SK-N-SH treated with all-trans-retinoic acid at 6 μM for 48 hours (cell line): ENCODE measurements around the gene RELCH.

Experiments
- ATAC-seq: fragments of 200-7000 bp; cut with Tn5 transposase; 3 replicates; pipeline ENCODE4 v1.9.1; 2020; ENCODE audit warnings: mild to moderate bottlenecking, moderate library complexity
- ARNTL ChIP-seq: fragments of 450-650 bp; formaldehyde crosslinking; IDR thresholded peaks from 2 replicates; pipeline ENCODE4 v1.5.0; 2020; ENCODE audit warnings: low read depth, mild to moderate bottlenecking, moderate library complexity, borderline replicate concordance
- BACH2 ChIP-seq: fragments of 250-450 bp; sonication (Bioruptor Pico); IDR thresholded peaks from 2 replicates; pipeline ENCODE4 v1.9.0; 2021; ENCODE audit warnings: mild to moderate bottlenecking, borderline replicate concordance
- CSDC2 ChIP-seq: fragments of 250-450 bp; sonication (Bioruptor Pico); IDR thresholded peaks from 2 replicates; pipeline ENCODE4 v1.5.0; 2020; ENCODE audit warnings: mild to moderate bottlenecking, moderate library complexity
- ESRRG ChIP-seq: fragments of 250-450 bp; sonication (Bioruptor Pico); IDR thresholded peaks from 2 replicates; pipeline ENCODE4 v1.6.1; 2021; ENCODE audit warnings: mild to moderate bottlenecking
- GLIS3 ChIP-seq: fragments of 250-450 bp; sonication (Bioruptor Pico); IDR thresholded peaks from 2 replicates; pipeline ENCODE4 v1.5.0; 2020; ENCODE audit warnings: mild to moderate bottlenecking, moderate library complexity
- ISL1 ChIP-seq: fragments of 250-450 bp; sonication (Bioruptor Pico); IDR thresholded peaks from 2 replicates; pipeline ENCODE4 v2.1.2; 2022; ENCODE audit warnings: mild to moderate bottlenecking, moderate library complexity
- OSR1 ChIP-seq: fragments of 250-450 bp; sonication (Bioruptor Pico); IDR thresholded peaks from 2 replicates; pipeline ENCODE4 v1.8.0; 2022; ENCODE audit warnings: moderate library complexity, mild to moderate bottlenecking, inconsistent platforms
- PPARA ChIP-seq: fragments of 250-450 bp; sonication (Bioruptor Pico); IDR thresholded peaks from 2 replicates; pipeline ENCODE4 v1.5.0; 2020; ENCODE audit warnings: mild to moderate bottlenecking, borderline replicate concordance
- RARB ChIP-seq: fragments of 250-450 bp; sonication (Bioruptor Pico); IDR thresholded peaks from 2 replicates; pipeline ENCODE4 v1.8.0; 2021; ENCODE audit warnings: mild to moderate bottlenecking, moderate library complexity
- SNAI2 ChIP-seq: fragments of 250-450 bp; sonication (Bioruptor Pico); IDR thresholded peaks from 2 replicates; pipeline ENCODE4 v1.5.0; 2020; ENCODE audit warnings: mild to moderate bottlenecking, moderate library complexity
- TCF4 ChIP-seq: fragments of 250-450 bp; sonication (Bioruptor Pico); IDR thresholded peaks from 2 replicates; pipeline ENCODE4 v1.8.0; 2021; ENCODE audit warnings: mild to moderate bottlenecking, moderate library complexity, borderline replicate concordance
- TOX ChIP-seq: fragments of 250-450 bp; sonication (Bioruptor Pico); IDR thresholded peaks from 2 replicates; pipeline ENCODE4 v1.8.0; 2021; ENCODE audit warnings: mild to moderate bottlenecking, moderate library complexity, borderline replicate concordance
- ZC3H10 ChIP-seq: fragments of 250-450 bp; sonication (Bioruptor Pico); IDR thresholded peaks from 2 replicates; pipeline ENCODE4 v1.5.1; 2021; ENCODE audit warnings: mild to moderate bottlenecking, moderate library complexity
- ZFP3 ChIP-seq: fragments of 250-450 bp; sonication (Bioruptor Pico); IDR thresholded peaks from 2 replicates; pipeline ENCODE4 v1.5.0; 2020; ENCODE audit warnings: mild to moderate bottlenecking, moderate library complexity
- ZNF565 ChIP-seq: fragments of 450-650 bp; formaldehyde crosslinking; conservative IDR thresholded peaks from 2 replicates; pipeline ENCODE4 v1.5.0; 2020; ENCODE audit warnings: low read depth, mild to moderate bottlenecking, moderate library complexity
- ZNF70 ChIP-seq: fragments of 450-650 bp; formaldehyde crosslinking; IDR thresholded peaks from 2 replicates; pipeline ENCODE4 v1.5.0; 2020; ENCODE audit warnings: mild to moderate bottlenecking, moderate library complexity
- TF ChIP-seq, protein P1 (sequence below): fragments of 250-450 bp; sonication (Bioruptor Pico); IDR thresholded peaks from 2 replicates; pipeline ENCODE4 v1.5.1; 2021; ENCODE audit warnings: mild to moderate bottlenecking, moderate library complexity
- TF ChIP-seq, protein P2 (sequence below): fragments of 250-450 bp; sonication (Bioruptor Pico); IDR thresholded peaks from 2 replicates; pipeline ENCODE4 v1.8.0; 2021; ENCODE audit warnings: low read depth, mild to moderate bottlenecking, moderate library complexity, borderline replicate concordance
- TF ChIP-seq, protein P3 (sequence below): fragments of 250-450 bp; sonication (Bioruptor Pico); IDR thresholded peaks from 2 replicates; pipeline ENCODE4 v1.5.0; 2020; ENCODE audit warnings: mild to moderate bottlenecking, moderate library complexity
- TF ChIP-seq, protein P4 (sequence below): fragments of 250-450 bp; sonication (Bioruptor Pico); IDR thresholded peaks from 2 replicates; pipeline ENCODE4 v1.5.1; 2020; ENCODE audit warnings: low read depth, mild to moderate bottlenecking, moderate library complexity

Gene RELCH

DNA sequence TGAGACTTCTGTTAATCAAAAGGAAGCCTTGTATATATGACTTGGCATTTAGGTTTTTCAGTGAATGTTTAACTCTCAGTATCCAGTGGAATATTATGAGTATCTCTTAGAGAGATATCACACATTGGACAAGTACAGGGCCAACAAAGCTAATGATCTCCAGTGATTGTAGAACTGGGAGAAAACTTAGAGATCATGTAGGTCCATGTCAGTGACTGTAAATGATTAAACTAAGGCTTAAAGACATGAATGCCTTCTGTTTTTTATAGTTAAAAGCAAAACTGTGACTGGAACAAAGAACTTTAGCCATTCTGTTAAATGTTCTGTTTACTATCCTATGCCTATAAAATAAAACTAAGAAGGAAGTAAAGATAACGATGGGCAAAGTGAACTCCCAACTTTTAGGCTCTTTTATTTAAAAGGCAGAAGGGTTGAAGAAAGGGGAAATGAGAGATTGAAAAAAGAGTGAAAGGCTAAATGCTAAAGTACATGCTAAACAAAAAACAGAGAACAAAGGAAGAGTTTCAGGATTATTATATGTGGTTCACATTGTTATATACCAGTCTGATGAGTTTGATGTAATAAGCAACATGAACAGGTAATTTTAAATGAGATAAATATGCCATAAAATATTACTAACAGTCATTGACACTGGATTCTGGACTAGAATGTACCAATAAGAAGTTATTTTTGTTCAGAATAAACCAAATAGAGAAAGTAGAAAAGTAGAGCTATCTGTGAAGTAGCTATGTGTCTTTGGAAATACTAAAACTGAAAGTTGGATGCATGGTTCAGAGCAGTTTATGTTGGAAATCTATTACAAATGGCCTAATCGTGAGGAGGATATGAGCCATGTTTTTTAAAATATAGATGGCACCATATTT, 101.0 kb downstream of the RELCH start (continued):
- TF ChIP-seq PPARA (CRISPR knock-in tag): no peak
- TF ChIP-seq, protein P1, sequence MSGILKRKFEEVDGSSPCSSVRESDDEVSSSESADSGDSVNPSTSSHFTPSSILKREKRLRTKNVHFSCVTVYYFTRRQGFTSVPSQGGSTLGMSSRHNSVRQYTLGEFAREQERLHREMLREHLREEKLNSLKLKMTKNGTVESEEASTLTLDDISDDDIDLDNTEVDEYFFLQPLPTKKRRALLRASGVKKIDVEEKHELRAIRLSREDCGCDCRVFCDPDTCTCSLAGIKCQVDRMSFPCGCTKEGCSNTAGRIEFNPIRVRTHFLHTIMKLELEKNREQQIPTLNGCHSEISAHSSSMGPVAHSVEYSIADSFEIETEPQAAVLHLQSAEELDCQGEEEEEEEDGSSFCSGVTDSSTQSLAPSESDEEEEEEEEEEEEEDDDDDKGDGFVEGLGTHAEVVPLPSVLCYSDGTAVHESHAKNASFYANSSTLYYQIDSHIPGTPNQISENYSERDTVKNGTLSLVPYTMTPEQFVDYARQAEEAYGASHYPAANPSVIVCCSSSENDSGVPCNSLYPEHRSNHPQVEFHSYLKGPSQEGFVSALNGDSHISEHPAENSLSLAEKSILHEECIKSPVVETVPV (CRISPR knock-in tag): no peak
- TF ChIP-seq, all 23 proteins: peak for 0

DNA sequence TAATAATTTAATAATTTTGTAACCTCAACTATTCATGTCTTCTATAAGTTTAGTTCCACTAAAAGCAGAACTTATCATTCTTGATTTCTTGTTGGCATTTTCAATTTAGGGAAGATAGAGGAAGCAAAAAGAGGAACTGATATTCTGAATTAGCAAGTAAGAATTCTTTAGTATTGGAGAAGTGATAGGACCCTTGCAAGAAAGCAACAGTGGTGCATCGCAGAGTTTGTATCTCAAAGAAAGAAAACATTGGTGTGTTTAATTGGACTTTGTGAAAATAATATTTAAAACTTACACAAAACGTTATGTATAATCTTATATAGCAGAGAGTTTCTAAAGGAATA, 101.6 kb downstream of the RELCH start:
- no peak for ATAC-seq
- TF ChIP-seq ESRRG (no peak), ARNTL (CRISPR knock-in tag) (no peak), TOX (CRISPR knock-in tag) (no peak), OSR1 (CRISPR knock-in tag) (no peak), ISL1 (CRISPR knock-in tag) (no peak), BACH2 (no peak), GLIS3 (CRISPR knock-in tag) (no peak), ZFP3 (CRISPR knock-in tag) (no peak), TCF4 (CRISPR knock-in tag) (no peak), ZNF565 (CRISPR knock-in tag) (no peak)
- TF ChIP-seq, protein P2, sequence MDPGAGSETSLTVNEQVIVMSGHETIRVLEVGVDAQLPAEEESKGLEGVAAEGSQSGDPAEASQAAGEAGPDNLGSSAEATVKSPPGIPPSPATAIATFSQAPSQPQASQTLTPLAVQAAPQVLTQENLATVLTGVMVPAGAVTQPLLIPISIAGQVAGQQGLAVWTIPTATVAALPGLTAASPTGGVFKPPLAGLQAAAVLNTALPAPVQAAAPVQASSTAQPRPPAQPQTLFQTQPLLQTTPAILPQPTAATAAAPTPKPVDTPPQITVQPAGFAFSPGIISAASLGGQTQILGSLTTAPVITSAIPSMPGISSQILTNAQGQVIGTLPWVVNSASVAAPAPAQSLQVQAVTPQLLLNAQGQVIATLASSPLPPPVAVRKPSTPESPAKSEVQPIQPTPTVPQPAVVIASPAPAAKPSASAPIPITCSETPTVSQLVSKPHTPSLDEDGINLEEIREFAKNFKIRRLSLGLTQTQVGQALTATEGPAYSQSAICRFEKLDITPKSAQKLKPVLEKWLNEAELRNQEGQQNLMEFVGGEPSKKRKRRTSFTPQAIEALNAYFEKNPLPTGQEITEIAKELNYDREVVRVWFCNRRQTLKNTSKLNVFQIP: no peak
- TF ChIP-seq, protein P3, sequence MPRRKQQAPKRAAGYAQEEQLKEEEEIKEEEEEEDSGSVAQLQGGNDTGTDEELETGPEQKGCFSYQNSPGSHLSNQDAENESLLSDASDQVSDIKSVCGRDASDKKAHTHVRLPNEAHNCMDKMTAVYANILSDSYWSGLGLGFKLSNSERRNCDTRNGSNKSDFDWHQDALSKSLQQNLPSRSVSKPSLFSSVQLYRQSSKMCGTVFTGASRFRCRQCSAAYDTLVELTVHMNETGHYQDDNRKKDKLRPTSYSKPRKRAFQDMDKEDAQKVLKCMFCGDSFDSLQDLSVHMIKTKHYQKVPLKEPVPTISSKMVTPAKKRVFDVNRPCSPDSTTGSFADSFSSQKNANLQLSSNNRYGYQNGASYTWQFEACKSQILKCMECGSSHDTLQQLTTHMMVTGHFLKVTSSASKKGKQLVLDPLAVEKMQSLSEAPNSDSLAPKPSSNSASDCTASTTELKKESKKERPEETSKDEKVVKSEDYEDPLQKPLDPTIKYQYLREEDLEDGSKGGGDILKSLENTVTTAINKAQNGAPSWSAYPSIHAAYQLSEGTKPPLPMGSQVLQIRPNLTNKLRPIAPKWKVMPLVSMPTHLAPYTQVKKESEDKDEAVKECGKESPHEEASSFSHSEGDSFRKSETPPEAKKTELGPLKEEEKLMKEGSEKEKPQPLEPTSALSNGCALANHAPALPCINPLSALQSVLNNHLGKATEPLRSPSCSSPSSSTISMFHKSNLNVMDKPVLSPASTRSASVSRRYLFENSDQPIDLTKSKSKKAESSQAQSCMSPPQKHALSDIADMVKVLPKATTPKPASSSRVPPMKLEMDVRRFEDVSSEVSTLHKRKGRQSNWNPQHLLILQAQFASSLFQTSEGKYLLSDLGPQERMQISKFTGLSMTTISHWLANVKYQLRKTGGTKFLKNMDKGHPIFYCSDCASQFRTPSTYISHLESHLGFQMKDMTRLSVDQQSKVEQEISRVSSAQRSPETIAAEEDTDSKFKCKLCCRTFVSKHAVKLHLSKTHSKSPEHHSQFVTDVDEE (CRISPR knock-in tag): no peak
- TF ChIP-seq, protein P1 (CRISPR knock-in tag): no peak

DNA sequence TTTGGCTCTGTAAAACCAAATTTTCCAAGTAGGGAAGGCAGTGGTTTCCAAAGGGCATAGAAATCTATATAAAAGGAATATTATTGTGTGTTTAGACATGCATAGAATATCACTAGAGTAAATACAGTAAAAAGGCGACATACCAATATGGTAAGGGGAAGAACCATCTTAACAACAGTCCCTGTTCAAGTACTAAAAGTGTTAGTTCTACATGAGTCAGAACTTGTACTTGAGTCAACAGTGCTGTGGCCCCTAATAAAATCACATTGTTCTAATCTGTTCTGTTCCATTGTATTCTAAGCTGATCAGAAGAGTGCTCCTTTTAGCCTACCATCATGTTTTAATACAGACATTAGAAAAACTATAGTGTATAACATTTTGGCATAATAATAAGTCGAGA, 102.0 kb downstream of the RELCH start:
- TF ChIP-seq, protein P3 (CRISPR knock-in tag): no peak
- TF ChIP-seq, protein P2: no peak
- TF ChIP-seq ZC3H10 (CRISPR knock-in tag) (no peak), RARB (no peak), ESRRG (no peak), ARNTL (CRISPR knock-in tag) (no peak), CSDC2 (CRISPR knock-in tag) (no peak), GLIS3 (CRISPR knock-in tag) (no peak), ZFP3 (CRISPR knock-in tag) (no peak), TCF4 (CRISPR knock-in tag) (no peak), ISL1 (CRISPR knock-in tag) (no peak), OSR1 (CRISPR knock-in tag) (no peak), ZNF70 (CRISPR knock-in tag) (no peak), SNAI2 (no peak), TOX (CRISPR knock-in tag) (no peak), ZNF565 (CRISPR knock-in tag) (no peak)
- TF ChIP-seq, protein P4, sequence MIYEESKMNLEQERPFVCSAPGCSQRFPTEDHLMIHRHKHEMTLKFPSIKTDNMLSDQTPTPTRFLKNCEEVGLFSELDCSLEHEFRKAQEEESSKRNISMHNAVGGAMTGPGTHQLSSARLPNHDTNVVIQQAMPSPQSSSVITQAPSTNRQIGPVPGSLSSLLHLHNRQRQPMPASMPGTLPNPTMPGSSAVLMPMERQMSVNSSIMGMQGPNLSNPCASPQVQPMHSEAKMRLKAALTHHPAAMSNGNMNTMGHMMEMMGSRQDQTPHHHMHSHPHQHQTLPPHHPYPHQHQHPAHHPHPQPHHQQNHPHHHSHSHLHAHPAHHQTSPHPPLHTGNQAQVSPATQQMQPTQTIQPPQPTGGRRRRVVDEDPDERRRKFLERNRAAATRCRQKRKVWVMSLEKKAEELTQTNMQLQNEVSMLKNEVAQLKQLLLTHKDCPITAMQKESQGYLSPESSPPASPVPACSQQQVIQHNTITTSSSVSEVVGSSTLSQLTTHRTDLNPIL (CRISPR knock-in tag): no peak
- no peak for ATAC-seq
